ENCODE data around the gene RNF166. TPM values are rescaled to one million over a fixed set of nuclear protein-coding genes. Genes with fewer than 3 reads are reported as not detected.

The RNF166 gene
- total RNA-seq, 2 experiments from 2014 or later: 80.7 to 82.4 TPM

DNA sequence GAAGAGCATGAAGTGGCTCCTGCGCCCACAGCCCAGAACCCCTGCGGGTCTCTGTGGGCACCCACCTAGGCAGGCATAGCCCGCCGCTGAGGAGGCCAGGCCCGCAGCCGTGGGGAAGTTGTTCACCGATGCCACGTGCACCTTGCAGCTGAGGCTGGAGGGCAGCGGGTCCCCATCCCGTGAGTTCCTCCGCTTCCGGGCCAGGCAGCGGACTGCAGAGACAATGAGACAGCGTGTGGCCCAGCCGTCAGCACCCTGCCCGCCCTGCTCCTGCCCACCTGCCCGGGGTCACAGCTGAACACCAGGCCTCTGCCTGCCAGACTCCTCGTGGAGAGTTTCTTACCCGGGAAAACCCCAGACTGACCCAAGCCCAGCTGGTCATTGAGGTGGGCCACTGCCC, 48.8 kb downstream of the RNF166 start:
- ChIA-PET POLR2A (no interaction called here), CTCF (interaction anchor here (1.6 kb wide), 1 partner anchor 48 kb away, joined by 5 read pairs; no protein-coding TSS in a partner anchor)
- intact Hi-C loops (cut with micrococcal nuclease): no loop called here
- Mint-ChIP-seq H3K4me1 (ENCODE audit: low read depth) (peaks cover 11% of the 10 kb centered on the region), H3K9me3 (no peaks in the 10 kb centered on the region), H3K36me3 (ENCODE audit: low read depth) (peaks cover 21% of the 10 kb centered on the region), H3K4me3 (no peak overlapping the region), H3K27ac (no peak overlapping the region), H3K27me3 (no peaks in the 10 kb centered on the region)
- ATAC-seq (no peak), DNase-seq (no peak)
- TF ChIP-seq, protein P1, sequence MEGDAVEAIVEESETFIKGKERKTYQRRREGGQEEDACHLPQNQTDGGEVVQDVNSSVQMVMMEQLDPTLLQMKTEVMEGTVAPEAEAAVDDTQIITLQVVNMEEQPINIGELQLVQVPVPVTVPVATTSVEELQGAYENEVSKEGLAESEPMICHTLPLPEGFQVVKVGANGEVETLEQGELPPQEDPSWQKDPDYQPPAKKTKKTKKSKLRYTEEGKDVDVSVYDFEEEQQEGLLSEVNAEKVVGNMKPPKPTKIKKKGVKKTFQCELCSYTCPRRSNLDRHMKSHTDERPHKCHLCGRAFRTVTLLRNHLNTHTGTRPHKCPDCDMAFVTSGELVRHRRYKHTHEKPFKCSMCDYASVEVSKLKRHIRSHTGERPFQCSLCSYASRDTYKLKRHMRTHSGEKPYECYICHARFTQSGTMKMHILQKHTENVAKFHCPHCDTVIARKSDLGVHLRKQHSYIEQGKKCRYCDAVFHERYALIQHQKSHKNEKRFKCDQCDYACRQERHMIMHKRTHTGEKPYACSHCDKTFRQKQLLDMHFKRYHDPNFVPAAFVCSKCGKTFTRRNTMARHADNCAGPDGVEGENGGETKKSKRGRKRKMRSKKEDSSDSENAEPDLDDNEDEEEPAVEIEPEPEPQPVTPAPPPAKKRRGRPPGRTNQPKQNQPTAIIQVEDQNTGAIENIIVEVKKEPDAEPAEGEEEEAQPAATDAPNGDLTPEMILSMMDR (IDR thresholded peaks at IDR 0.05): no peak

DNA sequence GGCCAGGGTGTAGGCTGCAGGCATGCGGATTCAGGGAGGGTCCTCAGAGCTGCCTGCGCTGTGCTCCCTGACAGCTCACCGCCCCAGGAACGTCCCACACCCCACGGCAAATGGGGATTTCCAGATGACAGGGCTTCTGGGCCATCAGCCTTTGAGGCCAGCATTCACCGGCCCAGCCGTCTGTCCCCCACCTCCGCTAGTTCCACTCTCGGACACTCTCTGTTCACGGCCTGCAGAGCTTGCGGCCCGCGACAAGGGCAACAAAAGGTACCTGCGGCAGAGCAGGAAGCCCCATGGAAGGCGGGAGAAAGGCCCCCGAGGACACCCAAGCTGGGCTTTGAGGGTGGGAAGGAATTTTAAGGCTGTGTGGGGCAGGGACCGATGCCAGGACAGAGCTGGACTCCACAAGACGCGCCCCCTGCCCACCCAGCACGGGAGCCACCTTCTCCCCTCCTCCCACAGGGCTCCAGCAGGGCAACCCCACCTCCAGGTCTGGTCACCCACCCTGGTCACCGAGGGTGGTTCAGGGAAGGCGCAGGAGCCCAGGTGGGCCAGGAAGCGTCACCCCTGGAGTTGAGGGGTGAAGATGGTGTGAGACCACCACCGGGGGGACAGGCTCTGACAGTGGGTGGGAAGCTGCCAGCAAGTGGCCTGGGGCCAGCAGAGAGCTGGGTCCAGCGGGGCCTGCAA, 49.8 kb downstream of the RNF166 start:
- ATAC-seq (no peak), DNase-seq (no peak)
- intact Hi-C loops (cut with micrococcal nuclease): no loop called here
- H3K27ac Mint-ChIP-seq: no peak overlapping the region
- ChIA-PET POLR2A (interaction anchor here (0.6 to 1.1 kb wide), 3 partner anchors 8 to 27 kb away, joined by 3 to 4 read pairs (median 3); no protein-coding TSS in a partner anchor), CTCF (interaction anchor here (1.6 kb wide), 1 partner anchor 47 kb away, joined by 5 read pairs; no protein-coding TSS in a partner anchor)
- H3K9me3 Mint-ChIP-seq: no peaks in the 10 kb centered on the region
- peaks cover 9% of the 10 kb centered on the region for H3K4me1 Mint-ChIP-seq (ENCODE audit: low read depth)
- TF ChIP-seq, protein P1 (IDR thresholded peaks at IDR 0.05): no peak
- no peak overlapping the region for H3K4me3 Mint-ChIP-seq
- no peaks in the 10 kb centered on the region for H3K27me3 Mint-ChIP-seq
- H3K36me3 Mint-ChIP-seq (ENCODE audit: low read depth): peaks cover 18% of the 10 kb centered on the region

DNA sequence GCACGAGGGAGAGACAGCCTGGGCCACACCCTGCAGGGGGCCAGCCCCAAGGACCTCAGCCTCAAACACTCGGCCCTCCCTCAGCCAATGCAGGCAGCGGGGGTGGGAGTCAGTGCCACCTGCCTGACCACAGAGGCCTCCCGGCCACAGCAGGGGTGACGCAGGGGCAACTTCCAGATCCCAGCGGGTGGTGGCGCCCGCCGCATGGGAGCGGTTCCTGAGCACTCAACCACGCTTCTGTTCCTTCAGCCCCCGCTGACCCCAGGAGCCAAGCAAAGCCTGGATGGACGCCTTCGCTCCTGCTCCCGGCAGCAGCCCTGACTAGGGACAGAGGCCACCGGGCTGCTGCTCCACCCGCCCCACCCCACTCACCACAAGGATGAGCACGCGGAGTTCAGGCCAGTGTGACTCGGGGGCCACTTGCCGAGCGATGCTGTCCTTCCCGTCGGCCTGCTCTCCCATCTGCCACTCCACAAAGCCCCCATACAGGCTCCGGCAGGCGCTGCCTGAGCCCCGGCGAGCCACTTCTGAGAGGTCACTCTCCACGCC, 50.4 kb downstream of the RNF166 start:
- no peak overlapping the region for H3K27ac Mint-ChIP-seq
- H3K4me1 Mint-ChIP-seq (ENCODE audit: low read depth): peaks cover 5% of the 10 kb centered on the region
- ChIA-PET POLR2A (interaction anchor here (0.6 to 1.1 kb wide), 3 partner anchors 9 to 27 kb away, joined by 3 to 4 read pairs (median 3); no protein-coding TSS in a partner anchor), CTCF (interaction anchor here (1.6 kb wide), 1 partner anchor 46 kb away, joined by 5 read pairs; no protein-coding TSS in a partner anchor)
- TF ChIP-seq, protein P1 (IDR thresholded peaks at IDR 0.05): no peak
- intact Hi-C loops (cut with micrococcal nuclease): no loop called here
- no peaks in the 10 kb centered on the region for H3K27me3 Mint-ChIP-seq
- H3K36me3 Mint-ChIP-seq (ENCODE audit: low read depth): peaks cover 17% of the 10 kb centered on the region
- no peak overlapping the region for H3K4me3 Mint-ChIP-seq
- DNase-seq: no peak
- ATAC-seq: no peak
- H3K9me3 Mint-ChIP-seq: no peaks in the 10 kb centered on the region

DNA sequence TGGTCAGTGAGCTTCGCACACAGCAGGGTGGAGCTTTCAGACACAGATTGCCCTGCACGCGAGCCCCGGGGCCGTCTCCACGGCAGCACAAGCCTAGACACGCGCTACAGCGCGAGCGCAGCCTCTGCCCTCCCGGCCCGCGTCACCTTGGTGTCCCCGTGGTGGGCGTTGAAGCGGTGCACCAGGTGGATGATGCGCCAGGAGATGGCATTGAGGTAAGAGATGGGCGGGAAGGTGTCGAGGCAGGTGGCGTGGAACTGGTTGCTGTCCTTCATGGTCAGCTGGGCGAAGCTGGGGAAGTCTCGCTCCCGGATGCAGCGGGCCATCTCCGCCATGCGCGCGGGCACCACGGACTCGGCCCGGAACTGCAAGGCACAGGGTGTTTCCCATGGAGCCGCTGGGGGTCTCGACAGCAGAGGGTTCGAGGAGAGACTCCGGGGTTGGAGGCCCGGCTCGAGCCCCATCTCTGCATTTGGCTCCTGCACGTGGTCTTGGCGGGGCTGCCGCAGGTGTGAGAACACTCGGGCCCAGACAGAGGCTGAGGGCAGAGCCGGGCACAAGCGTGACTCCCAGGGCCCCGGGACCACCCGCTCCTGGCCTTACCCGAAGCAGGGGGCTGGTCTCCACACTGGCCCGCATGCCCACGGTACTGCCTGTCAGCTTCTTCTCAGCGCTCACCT, 51.0 kb downstream of the RNF166 start:
- DNase-seq (no peak), ATAC-seq (no peak)
- H3K27ac Mint-ChIP-seq: no peak overlapping the region
- no peaks in the 10 kb centered on the region for H3K9me3 Mint-ChIP-seq
- no peaks in the 10 kb centered on the region for H3K27me3 Mint-ChIP-seq
- intact Hi-C loops (cut with micrococcal nuclease): no loop called here
- H3K4me3 Mint-ChIP-seq: no peak overlapping the region
- POLR2A ChIA-PET: interaction anchor here (1.1 kb wide), 1 partner anchor 11 kb away, joined by 3 read pairs; no protein-coding TSS in a partner anchor
- H3K4me1 Mint-ChIP-seq (ENCODE audit: low read depth): peaks cover 5% of the 10 kb centered on the region
- TF ChIP-seq, protein P1 (IDR thresholded peaks at IDR 0.05): no peak
- CTCF ChIA-PET: no interaction called here
- peaks cover 18% of the 10 kb centered on the region for H3K36me3 Mint-ChIP-seq (ENCODE audit: low read depth)
